Retina (tissue), 1 donor: Measurements from ENCODE around the gene PPP1R27.

Source experiments
- DNase-seq: peaks from one replicate; pipeline ENCODE4 v3.0.0-alpha.2; 2016

The PPP1R27 gene

DNA sequence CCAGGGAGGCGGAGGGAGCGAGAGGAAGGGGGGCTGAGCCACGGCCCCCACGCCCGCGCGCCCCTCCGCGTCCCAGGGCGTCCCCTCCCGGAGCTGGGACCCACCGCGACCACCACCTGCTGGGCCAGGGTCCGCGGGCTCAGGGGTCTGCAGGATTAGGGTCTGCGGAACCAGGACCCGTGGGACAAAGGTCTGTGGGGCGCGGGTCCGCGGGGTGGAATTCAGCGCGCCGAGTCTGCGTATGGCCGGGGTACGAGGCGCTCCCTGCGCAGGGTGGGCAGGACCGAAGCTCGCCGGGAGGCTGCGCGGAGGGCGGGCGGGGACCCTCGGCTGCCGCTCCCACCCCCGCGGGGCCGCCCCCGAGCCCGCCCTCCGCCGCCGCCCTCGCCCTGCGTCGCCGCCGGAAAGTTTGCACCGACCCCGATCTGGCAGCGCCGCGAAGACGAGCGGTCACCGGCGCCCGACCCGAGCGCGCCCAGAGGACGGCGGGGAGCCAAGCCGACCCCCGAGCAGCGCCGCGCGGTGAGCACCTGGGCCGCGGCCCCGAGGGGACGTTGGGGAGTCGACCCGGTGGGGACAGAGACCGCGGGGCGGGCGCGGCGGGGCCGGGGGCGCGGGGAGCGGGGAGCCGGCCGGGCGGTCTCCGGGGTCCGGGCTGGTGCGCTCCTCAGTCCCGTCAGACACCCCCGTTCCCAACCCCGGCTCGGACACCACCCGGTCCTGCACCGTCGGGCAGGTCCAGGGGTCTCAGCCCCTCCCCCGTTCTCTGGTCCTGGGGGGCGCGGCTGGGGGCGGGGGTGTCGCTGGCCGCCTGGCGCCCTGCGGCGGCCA lies 30.9 kb downstream of the PPP1R27 start, which contains the start of gene GCGR:
Gene GCGR (plus strand): TSS at position 423 of the 831 bp plus-strand sequence. CDS start 4,869 bp downstream, outside the sequence.
- no peak for DNase-seq

DNA sequence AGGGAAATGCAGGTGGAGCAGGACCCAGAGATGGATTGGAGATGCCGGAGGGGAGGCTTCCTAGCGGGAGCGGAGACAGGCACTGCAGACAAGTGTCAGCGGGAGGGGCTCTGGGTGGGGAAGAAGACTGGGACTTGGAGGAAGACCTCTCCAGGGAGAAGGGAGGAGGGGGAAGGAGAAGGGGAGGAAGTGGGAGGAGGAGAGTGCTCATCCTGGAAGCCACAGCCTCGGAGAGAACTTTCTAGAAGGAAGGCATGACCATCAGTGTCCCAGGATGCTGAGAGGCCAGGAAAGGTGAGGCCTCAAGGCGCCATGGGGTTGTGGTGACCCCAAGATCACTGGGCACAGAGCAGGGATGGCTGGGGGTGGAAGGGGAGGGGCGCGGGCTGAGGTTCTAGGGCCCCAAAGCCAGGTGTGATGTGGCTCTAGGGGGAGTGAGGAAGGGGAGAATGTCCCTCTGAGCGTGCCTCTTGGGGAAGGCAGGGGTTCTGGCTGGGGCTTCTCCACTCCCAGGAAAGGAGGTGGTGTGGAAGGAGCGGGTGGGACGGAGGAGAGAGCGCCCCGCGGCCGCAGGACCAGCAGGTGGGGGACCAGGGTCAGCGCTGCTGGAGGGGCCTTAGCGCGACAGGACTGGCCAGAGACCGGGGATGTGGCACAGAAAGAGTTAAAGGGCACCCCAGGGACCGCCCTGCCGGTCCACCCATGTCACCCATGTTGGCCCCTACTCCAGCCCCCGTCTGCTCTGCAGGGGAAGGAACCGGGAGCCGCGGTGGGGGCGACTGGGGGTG lies 31.8 kb downstream of the PPP1R27 start:
- DNase-seq = no peak

- no peak for DNase-seq
These were observed 32.6 kb downstream of the PPP1R27 start for GRCh38 chr17:81802048-81802758.

DNA sequence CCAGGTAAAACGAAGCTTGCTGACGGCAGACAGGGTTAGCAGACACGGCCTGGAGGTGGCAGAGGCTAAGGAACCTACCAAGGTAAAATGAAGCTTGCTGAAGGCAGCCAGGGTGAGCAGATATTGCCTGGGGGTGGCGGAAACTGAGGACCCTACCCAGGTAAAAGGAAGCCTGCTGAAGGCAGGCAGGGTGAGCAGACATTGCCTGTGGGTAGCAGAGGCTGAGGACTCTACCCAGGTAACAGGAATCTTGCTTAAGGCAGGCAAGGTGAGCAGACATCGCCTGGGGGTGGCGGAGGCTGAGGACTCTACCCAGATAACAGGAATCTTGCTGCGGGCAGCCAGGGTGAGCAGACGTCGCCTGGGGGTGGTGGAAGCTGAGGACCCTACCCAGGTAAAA lies 33.5 kb downstream of the PPP1R27 start:
- no peak for DNase-seq

- no peak for DNase-seq
These were observed 40.3 kb downstream of the PPP1R27 start for GRCh38 chr17:81794509-81794908.

GRCh38 chr17:81794074-81794476 lies 40.8 kb downstream of the PPP1R27 start:
- DNase-seq = no peak

DNA sequence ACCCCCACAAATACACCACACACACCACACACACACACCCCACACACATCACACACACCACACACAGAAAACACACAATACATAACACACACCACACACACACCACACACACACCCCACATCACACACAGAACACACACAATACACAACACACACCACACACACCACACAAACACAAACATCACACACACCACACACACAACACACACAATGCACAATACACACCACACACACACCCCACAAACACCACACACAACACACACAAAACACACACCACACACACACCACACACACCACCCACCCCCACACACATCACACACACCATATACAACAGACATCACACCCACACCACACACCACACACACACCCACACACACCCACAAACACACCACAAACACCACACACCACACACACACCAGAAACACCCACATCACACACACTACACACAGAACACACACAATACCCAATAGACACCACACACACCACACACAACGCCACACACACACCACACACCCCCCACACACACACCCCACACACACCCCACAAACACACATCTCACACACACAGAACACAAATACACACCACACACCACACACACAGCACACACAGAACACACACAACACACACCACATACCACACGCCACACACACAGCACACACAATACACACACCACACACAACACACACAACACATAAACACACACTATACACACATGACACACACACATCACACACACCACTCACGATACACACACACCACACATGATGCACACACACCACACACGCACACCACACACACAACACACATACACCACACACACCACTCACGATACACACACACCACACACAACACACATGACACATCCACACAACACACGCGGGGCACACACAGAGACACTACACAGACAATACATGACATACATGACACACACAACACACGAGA lies 41.9 kb downstream of the PPP1R27 start:
- DNase-seq = no peak
